Measurements from ENCODE around the gene TRPM1.

DNA sequence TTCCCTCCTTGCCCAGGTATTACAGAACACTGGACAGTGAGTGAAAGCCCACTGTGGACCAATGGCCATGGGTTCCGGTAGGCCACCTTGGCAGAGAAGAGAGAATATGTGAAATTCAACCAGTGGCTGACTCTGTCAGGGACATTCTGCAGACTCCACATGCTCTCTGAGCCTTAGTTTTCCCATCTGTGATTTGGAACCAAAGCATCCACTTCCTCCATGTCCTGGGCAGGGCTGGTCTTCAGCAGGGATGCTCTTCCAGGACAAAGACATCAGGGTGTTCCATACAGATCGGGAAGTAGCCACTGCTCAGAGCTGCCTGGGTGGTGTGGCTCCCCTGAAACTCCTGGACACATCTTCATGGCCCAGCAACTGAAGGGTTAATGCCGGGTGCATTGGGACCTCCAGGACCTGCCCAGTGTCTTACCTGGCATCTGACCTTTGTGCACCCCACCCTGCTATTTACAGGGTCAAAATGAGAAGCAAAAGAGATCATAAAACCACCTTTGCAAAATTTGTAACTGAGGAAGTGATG is 28.3 kb upstream of the TRPM1 start:
- TF ChIP-seq, protein P1, sequence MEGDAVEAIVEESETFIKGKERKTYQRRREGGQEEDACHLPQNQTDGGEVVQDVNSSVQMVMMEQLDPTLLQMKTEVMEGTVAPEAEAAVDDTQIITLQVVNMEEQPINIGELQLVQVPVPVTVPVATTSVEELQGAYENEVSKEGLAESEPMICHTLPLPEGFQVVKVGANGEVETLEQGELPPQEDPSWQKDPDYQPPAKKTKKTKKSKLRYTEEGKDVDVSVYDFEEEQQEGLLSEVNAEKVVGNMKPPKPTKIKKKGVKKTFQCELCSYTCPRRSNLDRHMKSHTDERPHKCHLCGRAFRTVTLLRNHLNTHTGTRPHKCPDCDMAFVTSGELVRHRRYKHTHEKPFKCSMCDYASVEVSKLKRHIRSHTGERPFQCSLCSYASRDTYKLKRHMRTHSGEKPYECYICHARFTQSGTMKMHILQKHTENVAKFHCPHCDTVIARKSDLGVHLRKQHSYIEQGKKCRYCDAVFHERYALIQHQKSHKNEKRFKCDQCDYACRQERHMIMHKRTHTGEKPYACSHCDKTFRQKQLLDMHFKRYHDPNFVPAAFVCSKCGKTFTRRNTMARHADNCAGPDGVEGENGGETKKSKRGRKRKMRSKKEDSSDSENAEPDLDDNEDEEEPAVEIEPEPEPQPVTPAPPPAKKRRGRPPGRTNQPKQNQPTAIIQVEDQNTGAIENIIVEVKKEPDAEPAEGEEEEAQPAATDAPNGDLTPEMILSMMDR (IDR thresholded peaks at IDR 0.05; ENCODE audit: low read length): no peak
- no peak for TF ChIP-seq EZH2 (optimal IDR thresholded peaks at IDR 0.05; ENCODE audit: low read depth, low read length)
- TF ChIP-seq EZH2phosphoT487 (IDR thresholded peaks at IDR 0.05; ENCODE audit: low read length): no peak
